Activated gamma-delta T cell treated with Interleukin-2 at 50 U/mL for 16 hours (primary cell): ENCODE results near the gene GPATCH3.
A peak's percentile ranks its signal among the peaks of the same experiment; 100 is the strongest.
"Not testable (repeated sequence)": the region's sequence is repeated elsewhere in the genome, so short reads cannot be mapped to it uniquely, and the experiment has no call there.

Source experiments
- DNase-seq: peaks from one replicate; pipeline ENCODE4 v3.0.0-alpha.2; 2020

Gene GPATCH3

GRCh38 chr1:26911399-26912146 is 11.3 kb upstream of the GPATCH3 start:
- no peak for DNase-seq

- no peak for DNase-seq
Measured at GRCh38 chr1:26910343-26911160, 10.3 kb upstream of the GPATCH3 start.

DNA sequence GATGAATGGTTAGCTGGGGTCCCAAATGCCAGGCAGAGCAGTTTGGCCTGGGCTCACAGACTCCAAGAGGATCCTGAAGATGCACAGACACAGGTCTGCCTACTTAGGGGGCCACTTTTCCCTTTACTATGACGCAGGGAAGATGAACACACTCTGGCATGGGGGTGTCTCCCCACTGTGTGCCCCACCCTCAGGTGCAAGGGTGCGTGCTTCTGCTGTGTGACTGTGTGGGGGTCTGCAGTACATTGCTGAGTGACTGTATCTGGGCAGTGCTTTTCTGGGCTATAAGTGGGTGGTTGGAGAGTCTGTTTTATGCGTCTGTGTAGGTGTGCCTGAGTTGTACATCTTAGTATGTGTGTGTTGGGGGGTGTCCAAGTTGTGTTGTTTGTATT is 9.7 kb upstream of the GPATCH3 start:
- no peak for DNase-seq

GRCh38 chr1:26907071-26907917 is 7.0 kb upstream of the GPATCH3 start:
- no peak for DNase-seq

DNA sequence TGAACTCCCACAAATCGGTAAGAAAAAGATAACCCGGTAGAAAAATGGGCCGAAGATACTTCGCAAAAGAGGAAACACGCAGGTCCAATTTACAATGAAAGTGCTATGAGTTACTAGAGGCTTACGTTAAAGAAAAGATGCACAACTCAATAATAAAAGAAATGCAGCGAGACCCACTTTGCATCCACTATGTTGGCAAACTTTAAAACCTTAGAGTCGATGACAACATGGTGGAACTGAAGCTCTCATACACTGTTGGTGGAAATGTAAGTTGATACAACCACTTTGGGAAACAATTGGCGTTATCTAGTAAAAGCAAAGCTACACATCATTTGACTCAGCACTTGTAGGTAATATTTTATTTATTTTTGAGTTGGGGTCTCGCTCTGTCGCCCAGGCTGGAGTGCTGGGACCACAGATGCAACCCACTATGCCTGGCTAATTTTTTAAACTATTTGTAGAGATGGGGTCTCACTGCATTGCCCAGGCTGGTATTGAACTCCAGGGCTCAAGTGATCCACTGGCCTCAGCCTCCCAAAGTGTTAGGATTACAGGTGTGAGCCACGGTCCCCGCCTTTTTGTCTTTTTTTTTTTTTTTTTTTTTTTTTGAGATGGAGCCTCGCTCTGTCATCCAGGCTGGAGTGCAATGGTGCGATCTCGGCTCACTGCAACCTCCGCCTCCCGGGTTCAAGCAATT is 696 bp upstream of the GPATCH3 start:
- no peak for DNase-seq

- no peak for DNase-seq
Measured at GRCh38 chr1:26897351-26897750, 2.9 kb downstream of the GPATCH3 start.

DNA sequence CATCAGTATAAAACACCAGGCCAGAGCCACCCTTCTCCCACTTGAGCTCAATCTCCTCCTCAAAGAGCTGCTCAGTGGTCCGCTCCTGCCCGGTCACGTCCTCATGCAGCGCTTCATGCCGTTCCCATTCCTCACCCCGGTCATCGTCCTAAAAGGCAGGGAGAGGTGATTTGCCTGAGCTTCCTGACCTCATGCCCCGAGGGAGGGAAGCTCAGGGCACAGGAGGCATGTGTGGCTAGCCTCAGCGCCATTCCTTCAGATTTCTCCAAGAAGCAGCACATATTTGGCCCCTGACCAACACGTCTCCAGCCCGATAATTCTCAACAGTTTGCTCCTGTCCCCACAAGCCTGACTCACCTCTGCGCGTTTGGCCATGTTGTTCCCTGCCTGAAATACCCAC is 6.0 kb downstream of the GPATCH3 start:
- no peak for DNase-seq

GRCh38 chr1:26890467-26890796 is 9.8 kb downstream of the GPATCH3 start:
- no peak for DNase-seq

DNA sequence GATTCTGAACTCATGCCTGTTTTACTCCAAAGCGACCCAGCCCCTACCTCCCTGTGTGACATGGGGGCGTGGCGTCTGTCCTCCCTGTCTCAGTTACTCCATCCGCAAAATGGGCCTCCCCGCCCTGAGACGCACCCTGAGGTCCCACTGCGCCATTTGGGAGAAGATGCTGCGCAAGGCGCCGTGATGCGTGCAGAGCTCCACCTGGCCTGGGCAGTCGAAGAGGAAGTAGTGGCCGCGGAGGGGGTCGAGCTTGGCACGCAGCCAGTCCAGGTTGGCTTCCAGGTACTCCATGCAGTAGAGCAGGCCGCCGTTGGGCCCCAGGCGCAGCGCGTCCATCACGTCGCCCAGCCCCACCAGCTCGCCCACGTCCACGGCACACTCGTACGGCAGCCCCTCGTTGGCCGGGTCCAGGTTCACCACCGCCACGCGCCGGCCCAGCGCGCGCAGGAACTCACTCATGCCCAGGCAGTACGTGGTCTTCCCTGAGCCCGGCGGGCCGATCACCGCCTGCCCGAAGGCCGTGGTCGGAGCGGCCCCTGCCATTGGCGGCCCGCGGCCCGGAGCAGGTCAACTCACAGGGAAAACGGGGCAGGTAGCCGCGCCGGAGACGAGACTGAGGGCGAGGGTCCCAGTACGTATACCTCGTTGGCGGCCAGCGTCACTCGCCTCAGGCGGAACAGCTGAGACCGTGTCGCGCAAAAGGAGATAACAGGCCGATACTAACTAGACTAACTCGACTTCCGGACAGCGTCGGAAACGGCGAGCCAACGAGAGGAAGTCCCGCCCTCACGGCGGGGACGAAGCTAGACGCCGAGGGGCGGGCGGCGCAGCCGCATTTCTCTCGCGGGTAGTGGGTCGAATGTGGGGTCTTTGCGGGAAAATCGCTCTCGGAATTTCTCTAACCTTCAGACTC is 10.5 kb downstream of the GPATCH3 start, which contains the start of gene GPN2:
GPN2 (minus strand) TSS at position 733 of the 916 bp plus-strand sequence; CDS start at position 546, 187 bp downstream.
- peak; percentile 72 for DNase-seq

DNA sequence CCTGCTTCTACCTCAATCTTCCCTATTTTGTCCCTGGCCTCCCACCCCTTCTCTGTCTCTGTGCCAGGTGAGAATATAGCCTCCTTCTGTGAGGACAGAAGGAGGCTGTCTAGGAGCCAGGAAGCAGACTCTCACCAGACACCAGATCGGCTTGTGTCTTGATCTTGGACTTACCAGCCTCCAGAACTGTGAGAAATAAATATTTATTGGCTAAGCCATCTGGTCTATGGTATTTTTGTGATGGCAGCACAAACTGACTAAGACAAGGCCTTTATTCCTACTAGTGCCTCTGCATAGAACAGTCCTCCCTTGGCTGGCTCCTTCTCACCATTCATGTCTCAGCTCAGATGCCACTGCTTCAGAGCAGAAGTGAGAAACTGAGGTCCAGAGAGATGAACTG is 12.0 kb downstream of the GPATCH3 start:
- no peak for DNase-seq

DNA sequence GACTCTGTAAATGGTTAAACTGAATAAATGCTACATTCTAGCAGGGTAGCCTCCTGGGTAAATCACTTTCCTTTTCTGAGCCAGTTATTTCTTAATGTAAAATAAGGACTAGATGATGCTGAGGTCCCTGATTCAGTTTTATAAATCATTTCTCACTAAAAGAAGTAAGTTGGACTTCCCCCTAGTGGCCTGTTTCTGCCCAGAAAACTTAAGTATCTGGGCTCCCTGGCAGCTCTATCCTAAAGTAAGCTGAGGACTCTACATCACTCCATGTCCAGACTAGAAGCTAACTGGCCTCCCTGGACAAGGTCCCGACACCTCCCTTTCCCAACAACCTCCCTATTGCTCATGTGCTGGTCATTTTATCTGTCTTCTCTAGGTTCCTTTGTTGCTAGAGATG is 13.1 kb downstream of the GPATCH3 start:
- no peak for DNase-seq

DNA sequence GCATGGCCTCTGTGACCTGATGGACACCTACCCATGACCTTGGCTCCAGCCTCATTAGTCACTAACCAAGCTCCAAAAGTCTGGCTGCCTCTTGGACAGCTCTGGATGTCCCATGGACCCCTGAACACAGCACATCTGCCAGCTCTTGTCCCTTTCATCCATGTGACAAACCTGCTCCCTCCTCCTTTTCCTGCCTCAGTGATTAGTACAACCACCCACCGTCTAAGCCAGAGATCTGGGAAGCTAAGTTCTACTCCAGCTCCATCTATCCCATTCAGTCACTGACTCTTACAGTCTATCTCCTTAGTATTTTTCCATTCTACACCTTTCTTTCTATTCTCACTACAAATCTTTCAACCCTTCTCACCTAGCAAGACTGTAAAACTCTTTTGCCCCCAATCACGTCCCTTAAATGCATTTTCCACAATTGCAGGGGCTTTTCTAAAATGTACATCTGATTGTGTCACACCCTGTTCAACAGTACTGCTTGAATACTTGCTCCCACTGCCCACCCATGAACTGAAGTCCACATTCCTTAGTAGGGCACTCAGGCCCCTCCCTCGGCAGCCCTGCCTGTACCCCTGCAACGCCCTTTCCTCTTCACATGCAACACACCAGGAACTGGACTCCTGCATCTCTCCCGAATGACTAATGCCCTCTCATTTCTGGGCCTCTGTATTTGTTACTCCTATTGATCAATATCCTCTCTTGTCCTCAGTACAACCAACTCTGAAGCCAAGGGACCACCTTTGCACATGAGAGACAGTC is 17.4 kb downstream of the GPATCH3 start:
- DNase-seq: no peak

- DNase-seq: not testable (repeated sequence)
Measured at GRCh38 chr1:26881611-26882010, 18.7 kb downstream of the GPATCH3 start.

- no peak for DNase-seq
Measured at GRCh38 chr1:26879793-26880192, 20.5 kb downstream of the GPATCH3 start.

- DNase-seq: no peak
Measured at GRCh38 chr1:26877326-26877725, 22.9 kb downstream of the GPATCH3 start.

DNA sequence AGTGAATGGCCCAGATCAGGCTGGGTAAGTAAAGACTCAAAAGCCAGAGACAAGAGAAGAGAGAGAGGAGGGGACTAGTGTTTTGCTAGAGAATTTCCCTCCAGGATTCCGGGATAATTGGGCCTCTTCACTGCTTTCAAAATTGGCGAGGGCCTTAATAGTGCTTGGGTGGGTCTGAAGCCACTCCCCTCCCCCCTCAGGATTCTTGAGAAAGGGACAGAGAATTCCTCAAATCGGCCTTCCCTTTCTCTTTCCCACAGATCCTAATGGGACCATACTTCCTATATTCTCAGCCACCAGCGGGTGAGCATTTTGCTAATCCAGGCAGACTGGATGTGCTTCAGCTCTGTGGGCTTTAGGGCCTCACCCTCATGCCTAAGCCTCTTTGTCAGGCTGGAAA is 25.4 kb downstream of the GPATCH3 start:
- no peak for DNase-seq

- DNase-seq: not testable (repeated sequence)
Measured at GRCh38 chr1:26873097-26873496, 27.2 kb downstream of the GPATCH3 start.

- DNase-seq: peak; percentile 94
Measured at GRCh38 chr1:26864610-26865480, 35.4 kb downstream of the GPATCH3 start.

DNA sequence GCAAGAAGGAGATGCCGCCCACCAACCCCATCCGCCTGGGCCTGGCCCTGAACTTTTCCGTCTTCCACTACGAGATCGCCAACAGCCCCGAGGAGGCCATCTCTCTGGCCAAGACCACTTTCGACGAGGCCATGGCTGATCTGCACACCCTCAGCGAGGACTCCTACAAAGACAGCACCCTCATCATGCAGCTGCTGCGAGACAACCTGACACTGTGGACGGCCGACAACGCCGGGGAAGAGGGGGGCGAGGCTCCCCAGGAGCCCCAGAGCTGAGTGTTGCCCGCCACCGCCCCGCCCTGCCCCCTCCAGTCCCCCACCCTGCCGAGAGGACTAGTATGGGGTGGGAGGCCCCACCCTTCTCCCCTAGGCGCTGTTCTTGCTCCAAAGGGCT is 36.6 kb downstream of the GPATCH3 start:
- no peak for DNase-seq
